GM13977 (cell line): ENCODE results near the gene HS6ST3.

Source experiments
- DNase-seq: peaks from one replicate; pipeline ENCODE4 v3.0.0; 2012; ENCODE audit warnings: low spot score
- in situ Hi-C: fragments of 300-500 bp; cut with MboI; formaldehyde crosslinking; loops from one replicate; pipeline ENCODE4 v1.12.0; 2022; ENCODE audit warnings: low sequenced_read_pairs, low pct_unique_long_range_greater_than_20kb, mixed read lengths, inconsistent platforms; ENCODE audit not compliant: unreplicated experiment
- TF ChIP-seq, protein P1 (sequence below): IDR thresholded peaks from 2 replicates; pipeline ENCODE4 v1.5.1; 2012; ENCODE audit warnings: mild to moderate bottlenecking, control low read depth; ENCODE audit not compliant: insufficient read depth; ENCODE audit errors: extremely low read depth, missing control alignments

Gene HS6ST3

DNA sequence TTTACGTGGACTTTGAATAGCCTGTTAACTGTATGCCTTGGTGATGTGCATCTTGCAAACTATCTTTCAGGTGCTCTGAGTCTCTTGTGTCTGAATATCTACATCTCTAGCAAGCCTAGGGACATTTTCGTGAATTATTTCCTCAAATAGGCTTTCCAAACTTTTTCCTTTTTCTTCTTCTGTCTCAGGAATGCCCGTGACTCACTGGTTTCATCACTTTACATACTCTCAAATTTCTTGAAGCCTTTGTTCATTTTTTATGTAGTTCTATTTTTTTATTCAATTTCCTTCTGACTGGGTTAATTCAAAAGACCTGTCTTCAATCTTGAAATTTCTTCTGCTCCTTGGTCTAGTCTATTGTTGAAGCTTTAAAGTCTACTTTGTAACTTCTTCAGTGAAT lies 572.1 kb downstream of the HS6ST3 start:
- DNase-seq, result no peak
- in situ Hi-C loops, result no loop called here
- TF ChIP-seq, protein P1, sequence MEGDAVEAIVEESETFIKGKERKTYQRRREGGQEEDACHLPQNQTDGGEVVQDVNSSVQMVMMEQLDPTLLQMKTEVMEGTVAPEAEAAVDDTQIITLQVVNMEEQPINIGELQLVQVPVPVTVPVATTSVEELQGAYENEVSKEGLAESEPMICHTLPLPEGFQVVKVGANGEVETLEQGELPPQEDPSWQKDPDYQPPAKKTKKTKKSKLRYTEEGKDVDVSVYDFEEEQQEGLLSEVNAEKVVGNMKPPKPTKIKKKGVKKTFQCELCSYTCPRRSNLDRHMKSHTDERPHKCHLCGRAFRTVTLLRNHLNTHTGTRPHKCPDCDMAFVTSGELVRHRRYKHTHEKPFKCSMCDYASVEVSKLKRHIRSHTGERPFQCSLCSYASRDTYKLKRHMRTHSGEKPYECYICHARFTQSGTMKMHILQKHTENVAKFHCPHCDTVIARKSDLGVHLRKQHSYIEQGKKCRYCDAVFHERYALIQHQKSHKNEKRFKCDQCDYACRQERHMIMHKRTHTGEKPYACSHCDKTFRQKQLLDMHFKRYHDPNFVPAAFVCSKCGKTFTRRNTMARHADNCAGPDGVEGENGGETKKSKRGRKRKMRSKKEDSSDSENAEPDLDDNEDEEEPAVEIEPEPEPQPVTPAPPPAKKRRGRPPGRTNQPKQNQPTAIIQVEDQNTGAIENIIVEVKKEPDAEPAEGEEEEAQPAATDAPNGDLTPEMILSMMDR, result no peak

DNA sequence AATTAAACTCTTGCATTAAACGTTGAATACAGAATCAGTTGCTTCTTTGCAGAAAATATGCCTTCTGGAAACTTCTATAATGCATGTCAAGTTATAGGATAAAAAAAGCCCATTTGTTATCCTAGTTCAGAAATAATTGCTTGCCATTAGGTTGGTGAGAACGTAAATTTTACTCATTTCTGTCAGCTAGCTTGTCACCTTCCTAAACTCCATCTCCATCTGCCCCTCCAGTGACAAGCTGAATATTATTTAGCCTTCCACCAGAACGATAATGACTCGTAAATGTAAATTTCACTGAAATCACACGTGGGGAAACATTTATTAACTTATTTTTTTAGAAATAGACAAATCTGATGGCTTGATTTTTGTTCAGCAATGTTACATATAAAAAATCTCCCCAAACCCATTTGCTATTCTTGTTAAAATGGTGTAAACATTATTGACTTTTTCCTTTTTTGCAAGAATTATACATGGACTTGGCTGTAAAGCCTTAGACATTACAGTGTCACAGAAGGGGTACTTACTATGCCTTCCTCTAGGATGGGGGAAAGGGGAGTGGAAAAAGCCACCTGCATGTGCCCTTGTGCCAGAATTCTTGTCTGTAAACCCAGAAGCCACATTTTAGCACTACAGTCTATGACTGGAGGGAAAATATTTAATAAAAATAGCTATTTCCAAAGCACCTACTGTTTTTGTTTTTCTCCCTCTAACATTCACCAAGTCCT lies 577.5 kb downstream of the HS6ST3 start:
- TF ChIP-seq, protein P1, result no peak
- in situ Hi-C loops, result no loop called here
- no peak for DNase-seq

DNA sequence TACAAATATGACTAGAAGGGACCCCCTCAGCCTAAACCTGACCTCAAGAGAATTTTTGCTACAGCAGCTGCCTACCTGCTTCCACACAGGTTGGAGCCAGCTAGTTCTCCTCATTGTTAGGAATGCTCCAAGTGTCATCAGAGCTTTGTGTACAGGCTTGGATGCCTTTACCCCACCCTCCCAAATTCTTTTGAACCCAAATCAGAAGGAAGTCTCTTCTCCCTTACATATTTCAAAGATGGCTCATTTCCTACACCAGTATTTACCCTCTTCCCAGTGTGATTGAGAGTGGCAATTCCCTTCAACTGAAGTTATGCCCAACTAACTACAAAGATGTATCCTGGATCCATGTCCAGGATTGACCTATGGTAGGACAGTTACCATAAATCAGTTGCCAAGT lies 581.2 kb downstream of the HS6ST3 start:
- DNase-seq, result no peak
- TF ChIP-seq, protein P1, result no peak
- in situ Hi-C loops, result no loop called here

DNA sequence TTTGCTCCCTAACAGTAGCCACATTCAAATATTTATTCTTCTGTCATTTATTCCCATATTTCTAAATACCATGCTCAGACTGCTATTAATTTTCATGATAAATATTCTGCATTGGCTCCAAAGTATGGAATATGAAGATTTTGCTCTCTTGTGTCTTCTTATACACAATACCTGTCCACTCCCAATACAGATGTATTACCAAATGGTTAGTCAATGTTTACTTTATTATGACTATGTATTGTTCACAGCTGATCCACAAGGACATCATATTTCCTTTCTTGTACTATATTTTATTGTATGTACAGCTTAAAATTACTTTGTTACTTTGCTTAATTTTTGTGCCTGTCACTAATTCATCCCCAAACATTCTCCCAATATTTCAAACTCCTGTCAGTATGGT lies 582.1 kb downstream of the HS6ST3 start:
- DNase-seq, result no peak
- TF ChIP-seq, protein P1, result no peak
- in situ Hi-C loops, result no loop called here

DNA sequence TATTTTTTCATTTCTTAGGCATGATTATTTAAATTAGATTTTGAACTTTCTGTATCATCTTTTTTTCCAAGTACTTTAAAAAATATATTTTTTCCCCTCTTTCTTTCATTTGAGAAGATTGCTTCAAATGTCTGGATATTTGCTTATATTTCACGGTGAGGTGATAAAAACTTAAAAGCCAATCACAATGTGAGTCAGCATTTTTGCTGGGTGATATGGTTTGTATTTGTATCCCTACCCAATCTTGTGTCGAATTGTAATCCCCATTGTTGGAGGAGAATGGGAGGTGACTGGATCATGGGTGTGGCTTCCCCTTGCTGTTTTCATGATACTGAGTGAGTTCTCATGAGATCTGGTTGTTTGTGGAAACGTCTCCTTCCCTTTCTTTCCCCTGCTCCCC lies 583.9 kb downstream of the HS6ST3 start:
- in situ Hi-C loops, result no loop called here
- no peak for DNase-seq
- TF ChIP-seq, protein P1, result no peak

DNA sequence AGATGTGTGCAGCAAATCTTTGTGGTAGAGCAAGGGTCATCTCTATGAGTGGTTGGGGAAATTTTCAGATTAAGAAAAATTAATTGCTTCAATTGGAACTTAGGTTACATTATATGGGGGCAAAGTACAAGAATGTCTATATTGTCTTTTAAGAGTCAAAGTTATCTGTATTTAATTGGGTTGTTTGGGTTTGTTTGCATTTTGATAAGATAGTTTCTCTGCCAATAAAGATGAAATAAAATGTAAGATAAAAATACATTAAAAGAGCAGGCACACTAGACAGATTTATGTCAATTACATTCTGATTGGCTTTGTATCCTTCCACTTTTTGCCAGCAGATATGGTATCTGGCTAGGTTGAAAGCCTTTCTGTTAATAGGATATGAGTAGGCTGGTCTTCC lies 587.1 kb downstream of the HS6ST3 start:
- in situ Hi-C loops, result no loop called here
- DNase-seq, result no peak
- TF ChIP-seq, protein P1, result no peak
